ENCODE data around the gene PABPN1L. TPM values are rescaled to one million over a fixed set of nuclear protein-coding genes. Genes with fewer than 3 reads are reported as not detected.

Gene PABPN1L
- total RNA-seq, 2 donors from 2014 or later = not detected

DNA sequence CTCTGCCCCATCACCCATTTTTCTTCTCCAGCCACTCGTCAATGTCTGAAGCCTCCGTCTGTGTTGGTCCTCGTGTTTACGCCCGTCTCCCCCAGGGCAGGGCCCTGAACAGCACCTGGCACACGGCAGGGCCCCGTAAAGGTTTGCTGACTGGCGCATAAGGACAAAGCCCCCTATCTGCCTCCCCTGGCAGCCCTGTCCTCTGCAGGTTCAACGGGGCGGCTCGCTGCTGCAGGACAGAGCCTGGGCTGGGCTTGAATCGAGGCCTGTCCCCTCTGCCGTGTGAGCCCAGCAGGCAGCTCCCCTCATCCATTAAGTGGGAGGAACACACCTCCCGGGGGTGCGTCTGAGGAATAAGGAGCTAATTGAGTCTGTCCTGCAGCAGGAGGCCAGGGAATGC lies 46.1 kb upstream of the PABPN1L start:
- no peak overlapping the region for H3K4me3 ChIP-seq
- TF ChIP-seq, protein P1, sequence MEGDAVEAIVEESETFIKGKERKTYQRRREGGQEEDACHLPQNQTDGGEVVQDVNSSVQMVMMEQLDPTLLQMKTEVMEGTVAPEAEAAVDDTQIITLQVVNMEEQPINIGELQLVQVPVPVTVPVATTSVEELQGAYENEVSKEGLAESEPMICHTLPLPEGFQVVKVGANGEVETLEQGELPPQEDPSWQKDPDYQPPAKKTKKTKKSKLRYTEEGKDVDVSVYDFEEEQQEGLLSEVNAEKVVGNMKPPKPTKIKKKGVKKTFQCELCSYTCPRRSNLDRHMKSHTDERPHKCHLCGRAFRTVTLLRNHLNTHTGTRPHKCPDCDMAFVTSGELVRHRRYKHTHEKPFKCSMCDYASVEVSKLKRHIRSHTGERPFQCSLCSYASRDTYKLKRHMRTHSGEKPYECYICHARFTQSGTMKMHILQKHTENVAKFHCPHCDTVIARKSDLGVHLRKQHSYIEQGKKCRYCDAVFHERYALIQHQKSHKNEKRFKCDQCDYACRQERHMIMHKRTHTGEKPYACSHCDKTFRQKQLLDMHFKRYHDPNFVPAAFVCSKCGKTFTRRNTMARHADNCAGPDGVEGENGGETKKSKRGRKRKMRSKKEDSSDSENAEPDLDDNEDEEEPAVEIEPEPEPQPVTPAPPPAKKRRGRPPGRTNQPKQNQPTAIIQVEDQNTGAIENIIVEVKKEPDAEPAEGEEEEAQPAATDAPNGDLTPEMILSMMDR (IDR thresholded peaks at IDR 0.05) = no peak
- no peak for DNase-seq
- H3K36me3 ChIP-seq = no peaks in the 10 kb centered on the region
- intact Hi-C loops (cut with DNase I) = no loop called here
- no peaks in the 10 kb centered on the region for H3K4me1 ChIP-seq
- H3K9ac ChIP-seq (ENCODE audit: low read depth in 2 of 2, low read length in 2 of 2) = no peak overlapping the region
- H3K27ac ChIP-seq = no peak overlapping the region
- no peaks in the 10 kb centered on the region for H3K27me3 ChIP-seq
- H3K9me3 ChIP-seq = no peaks in the 10 kb centered on the region

DNA sequence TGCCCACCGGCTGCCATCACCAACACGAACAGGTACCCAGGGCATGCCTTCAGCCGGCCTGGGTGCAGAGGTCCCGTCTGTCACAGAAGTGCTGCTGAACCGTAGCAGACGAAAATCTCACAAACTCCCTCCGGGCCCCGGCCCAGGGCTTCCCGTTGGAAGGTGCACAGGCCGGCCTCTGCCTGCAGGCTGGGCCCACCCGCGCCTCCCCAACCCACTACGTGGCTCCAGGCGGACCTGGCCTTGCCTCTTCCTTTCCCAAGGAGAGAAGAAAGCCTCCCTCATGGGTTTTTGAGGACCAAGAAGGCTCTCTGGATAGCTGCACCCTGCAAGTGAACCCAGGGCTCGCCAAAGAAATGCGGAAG lies 45.5 kb upstream of the PABPN1L start:
- H3K4me3 ChIP-seq = no peak overlapping the region
- TF ChIP-seq, protein P1 (IDR thresholded peaks at IDR 0.05) = no peak
- DNase-seq = no peak
- H3K9ac ChIP-seq (ENCODE audit: low read depth in 2 of 2, low read length in 2 of 2) = no peak overlapping the region
- no peak overlapping the region for H3K27ac ChIP-seq
- H3K4me1 ChIP-seq = no peaks in the 10 kb centered on the region
- no peaks in the 10 kb centered on the region for H3K27me3 ChIP-seq
- no peaks in the 10 kb centered on the region for H3K9me3 ChIP-seq
- H3K36me3 ChIP-seq = no peaks in the 10 kb centered on the region
- intact Hi-C loops (cut with DNase I) = no loop called here

- Histone ChIP-seq H3K36me3 (no peaks in the 10 kb centered on the region), H3K9me3 (no peaks in the 10 kb centered on the region), H3K27ac (no peak overlapping the region), H3K27me3 (no peaks in the 10 kb centered on the region), H3K4me1 (no peaks in the 10 kb centered on the region), H3K4me3 (no peak overlapping the region), H3K9ac (ENCODE audit: low read depth in 2 of 2, low read length in 2 of 2) (no peak overlapping the region)
- intact Hi-C loops (cut with DNase I) = no loop called here
- no peak for DNase-seq
- TF ChIP-seq, protein P1 (IDR thresholded peaks at IDR 0.05) = no peak
These were observed 44.9 kb upstream of the PABPN1L start for GRCh38 chr16:88911136-88911945.

- intact Hi-C loops (cut with DNase I) = no loop called here
- TF ChIP-seq, protein P1 (IDR thresholded peaks at IDR 0.05) = no peak
- no peak for DNase-seq
- no peaks in the 10 kb centered on the region for H3K27me3 ChIP-seq
- no peak overlapping the region for H3K9ac ChIP-seq (ENCODE audit: low read depth in 2 of 2, low read length in 2 of 2)
- no peak overlapping the region for H3K4me3 ChIP-seq
- no peaks in the 10 kb centered on the region for H3K4me1 ChIP-seq
- H3K36me3 ChIP-seq = no peaks in the 10 kb centered on the region
- H3K9me3 ChIP-seq = no peaks in the 10 kb centered on the region
- H3K27ac ChIP-seq = no peak overlapping the region
These were observed 44.0 kb upstream of the PABPN1L start for GRCh38 chr16:88910284-88911135.

DNA sequence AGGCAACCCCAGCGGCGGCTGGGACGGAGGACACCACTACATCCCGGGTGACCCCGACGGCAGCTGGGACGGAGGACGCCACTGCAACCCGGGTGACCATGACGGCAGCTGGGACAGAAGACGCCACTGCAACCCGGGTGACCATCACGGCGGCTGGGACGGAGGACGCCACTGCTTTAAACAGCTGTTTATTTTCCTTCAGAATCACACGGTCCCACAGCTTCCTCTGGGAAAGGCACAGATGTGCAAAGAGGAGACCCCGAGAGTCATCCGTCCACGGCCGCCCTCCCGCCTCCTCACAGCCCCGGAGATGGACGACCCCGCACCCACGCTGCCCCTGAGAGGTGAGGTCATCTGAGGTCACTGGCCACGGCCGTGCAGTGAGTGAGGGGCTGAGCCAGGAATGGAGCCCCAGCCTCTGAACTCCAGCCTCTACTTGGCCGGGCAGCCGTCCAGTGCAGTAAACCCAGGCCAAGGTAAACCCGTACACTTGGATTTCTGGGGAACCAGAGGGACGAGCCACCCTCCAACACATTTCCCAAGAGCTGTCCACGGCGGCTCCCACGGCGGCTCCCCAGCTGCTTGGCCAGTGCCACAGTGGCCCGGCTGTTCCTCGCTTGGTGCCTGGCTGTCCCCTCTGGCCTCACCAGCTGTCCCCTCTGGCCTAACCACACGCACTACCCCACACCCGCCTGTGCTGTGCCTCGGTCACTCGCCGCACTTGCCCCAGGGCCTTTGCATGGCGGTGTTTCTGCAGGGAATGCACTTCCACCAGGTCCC lies 43.2 kb upstream of the PABPN1L start:
- intact Hi-C loops (cut with DNase I) = no loop called here
- Histone ChIP-seq H3K9ac (ENCODE audit: low read depth in 2 of 2, low read length in 2 of 2) (no peak overlapping the region), H3K9me3 (no peaks in the 10 kb centered on the region), H3K4me1 (no peaks in the 10 kb centered on the region), H3K27ac (no peak overlapping the region), H3K36me3 (no peaks in the 10 kb centered on the region), H3K4me3 (no peak overlapping the region), H3K27me3 (no peaks in the 10 kb centered on the region)
- DNase-seq = no peak
- TF ChIP-seq, protein P1 (IDR thresholded peaks at IDR 0.05) = no peak

Measured in colonic mucosa (tissue), 4 donors.